Hematopoietic multipotent progenitor cell treated with erythropoietin and hydrocortisone succinate and interleukin-3 and kit ligand, for 6 days (in vitro differentiated cells): Measurements from ENCODE around the gene KHDRBS1.
"Not testable (repeated sequence)": the region's sequence is repeated elsewhere in the genome, so short reads cannot be mapped to it uniquely, and the experiment has no call there.

Experiments used
- DNase-seq: peaks from one replicate; pipeline ENCODE4 v3.0.0-alpha.2; 2015

The KHDRBS1 gene

GRCh38 chr1:32066489-32066873 lies 52.8 kb downstream of the KHDRBS1 start:
- DNase-seq = peak; percentile 97

DNA sequence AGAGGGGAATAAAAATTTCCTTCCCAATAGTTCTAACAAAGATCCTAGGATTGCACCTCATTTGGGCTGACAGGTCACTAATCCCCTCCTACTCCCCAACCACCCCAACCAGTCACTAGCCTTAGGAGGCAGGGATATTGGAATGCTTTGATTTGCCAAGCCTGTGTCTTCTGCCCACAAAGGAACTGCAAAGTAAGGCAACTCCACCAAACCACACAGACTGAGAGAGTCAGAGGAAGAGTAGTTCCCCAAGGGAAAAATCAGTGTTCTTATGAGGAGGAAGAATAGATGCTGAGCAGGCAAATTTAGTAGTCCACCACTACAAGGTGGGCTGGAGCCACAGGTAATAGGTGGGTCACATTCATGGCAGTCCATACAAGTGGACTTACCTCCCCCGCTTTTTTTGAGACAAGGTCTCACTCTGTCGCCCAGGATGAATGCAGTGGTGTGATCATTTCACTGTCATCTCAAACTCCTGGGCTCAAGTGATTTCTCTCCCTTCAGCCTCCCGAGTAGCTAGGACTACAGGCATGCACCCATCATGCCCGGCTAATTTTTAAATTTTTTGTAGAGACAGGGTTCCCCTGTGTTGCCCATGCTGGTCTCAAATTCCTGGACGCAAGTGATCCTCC lies 55.4 kb downstream of the KHDRBS1 start:
- DNase-seq = no peak

DNA sequence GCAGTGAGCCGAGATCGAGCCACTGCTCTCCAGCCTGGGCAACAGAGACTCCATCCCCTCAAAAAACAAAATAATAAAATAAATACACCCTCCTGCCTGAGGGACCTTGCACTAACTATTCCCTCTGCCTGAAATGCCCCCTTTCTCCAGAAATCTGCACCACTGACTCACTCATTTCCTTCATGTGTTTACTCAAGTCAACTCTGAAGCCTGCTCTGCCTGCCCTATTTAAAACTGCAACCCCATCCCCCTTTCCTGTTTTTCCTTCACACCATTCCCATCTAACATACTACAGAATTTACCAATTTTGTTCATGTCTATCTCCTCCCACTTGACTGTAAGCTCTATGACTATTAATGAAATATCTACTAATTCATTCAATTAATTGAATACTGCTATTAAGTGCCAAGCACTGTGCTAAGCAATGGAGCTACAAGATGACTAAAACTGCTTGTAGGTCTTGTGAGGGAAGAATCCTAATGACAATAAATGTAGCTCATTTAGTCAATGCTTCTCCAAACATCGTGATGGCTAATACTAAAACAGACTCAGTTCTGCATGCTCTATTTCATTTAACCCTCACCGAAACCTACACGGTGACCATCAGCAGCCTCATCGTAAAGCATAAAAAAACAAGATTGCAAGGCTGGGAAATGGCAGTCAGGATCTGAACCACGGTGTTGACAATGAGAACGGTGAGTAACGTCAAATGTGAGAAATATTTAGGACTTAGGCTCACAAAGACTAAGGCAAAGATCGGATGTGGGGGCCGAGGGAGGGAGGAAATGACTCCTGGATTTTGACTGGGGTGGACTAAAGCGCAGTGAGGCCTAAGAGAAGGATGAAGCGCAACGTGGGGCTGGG lies 58.3 kb downstream of the KHDRBS1 start:
- DNase-seq = no peak

DNA sequence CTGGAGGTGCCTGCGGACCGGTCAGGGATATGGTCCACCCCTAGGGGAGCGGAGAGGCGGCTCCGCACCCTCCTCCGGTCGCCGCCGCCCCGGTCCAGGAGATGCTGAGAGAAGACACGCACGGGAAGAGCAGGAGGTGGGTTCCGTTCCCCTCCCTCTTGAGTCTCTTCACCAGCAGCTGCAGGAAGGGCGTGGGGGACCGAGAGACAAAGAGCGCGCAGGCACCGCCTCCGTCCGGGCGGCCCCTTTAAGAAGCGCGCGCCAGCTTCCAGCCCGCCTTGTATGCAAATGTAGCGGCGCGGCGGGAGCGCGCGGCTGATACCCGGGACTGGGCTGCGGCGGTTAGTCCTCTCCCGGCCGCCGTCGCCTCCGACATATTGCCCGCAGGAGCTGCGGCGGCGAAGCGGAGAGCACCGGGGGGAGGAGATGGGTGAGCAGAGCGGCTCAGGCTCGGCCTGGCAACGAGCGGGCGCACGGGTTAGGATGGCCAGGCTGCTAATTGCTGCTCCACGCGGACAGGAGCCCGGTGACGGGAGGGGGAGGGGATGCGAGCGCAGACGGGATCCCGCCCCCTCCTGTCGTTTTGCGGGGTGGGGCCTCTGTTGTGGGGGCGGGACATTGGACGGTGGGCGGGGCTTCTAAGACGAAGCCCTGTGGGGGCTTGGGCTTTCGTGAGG lies 59.1 kb downstream of the KHDRBS1 start, which contains the start of gene TMEM39B:
Gene TMEM39B (plus strand): TSS at position 318 of the 677 bp plus-strand sequence. CDS start 109 bp downstream, at position 427.
- peak; percentile 97 for DNase-seq

DNA sequence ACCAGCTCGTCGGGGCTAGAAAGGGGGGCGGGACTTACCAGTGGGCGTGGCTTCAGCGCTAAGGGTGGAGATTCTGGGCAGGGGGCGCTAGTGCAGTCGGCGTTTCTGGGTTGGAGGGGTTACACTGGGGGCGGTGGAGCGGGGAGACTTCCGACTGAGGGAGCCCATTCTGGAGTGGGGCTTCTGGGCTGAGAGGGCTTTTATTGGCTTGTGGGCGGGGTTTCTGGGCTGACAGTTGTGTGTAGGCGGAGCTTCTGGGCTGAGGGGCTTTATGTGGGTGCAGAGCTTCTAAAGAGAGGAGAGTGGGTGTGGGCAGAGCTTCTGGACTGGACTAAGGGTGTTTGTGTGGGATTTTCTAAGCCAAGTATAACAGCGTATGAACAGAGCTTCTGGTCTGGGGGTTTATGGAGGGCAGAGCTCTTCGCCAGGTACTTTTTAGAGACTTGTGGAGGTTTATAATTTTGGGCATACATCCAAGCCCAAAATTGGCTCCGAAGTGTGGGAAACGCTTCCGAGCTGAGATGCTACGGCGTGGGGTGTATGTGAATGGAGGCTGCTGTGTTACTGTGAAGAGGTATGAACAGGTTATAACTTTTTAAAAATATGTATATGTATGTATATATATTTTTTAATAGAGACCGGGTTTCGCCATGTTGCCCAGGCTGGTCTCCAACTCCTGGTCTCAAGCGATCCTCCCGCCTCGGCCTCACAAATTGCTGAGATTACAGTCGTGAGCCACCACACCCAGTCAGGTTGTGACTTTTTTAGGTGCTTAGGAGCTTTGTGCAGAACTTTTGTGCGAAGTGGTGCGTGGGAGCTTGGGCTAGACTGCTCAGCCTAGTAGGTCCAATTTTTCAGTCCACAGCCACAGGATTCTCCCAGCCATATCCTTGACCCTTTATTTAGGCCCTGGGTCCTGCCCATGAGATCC lies 59.9 kb downstream of the KHDRBS1 start:
- DNase-seq = no peak

- no peak for DNase-seq
Observed at GRCh38 chr1:32074841-32075240, 61.2 kb downstream of the KHDRBS1 start.

- DNase-seq = no peak
Observed at GRCh38 chr1:32077451-32077850, 63.8 kb downstream of the KHDRBS1 start.

DNA sequence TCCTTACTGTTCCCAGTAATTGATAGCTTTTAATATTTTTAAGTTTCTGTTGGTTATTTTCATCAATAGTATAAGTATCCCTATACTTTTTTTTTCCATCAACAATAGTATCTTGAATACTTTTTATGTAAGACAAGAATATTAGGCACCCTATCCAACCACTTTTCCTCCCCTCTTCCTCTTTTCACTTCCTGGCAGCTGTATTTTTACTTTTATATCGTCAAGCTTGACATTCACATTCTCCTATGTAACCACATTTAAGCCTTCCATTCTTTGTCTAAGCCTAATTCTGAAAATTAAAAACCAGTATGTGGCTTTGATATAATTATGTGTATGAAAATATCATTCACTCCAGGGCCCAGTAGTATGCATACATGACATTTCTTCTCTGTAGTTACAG lies 68.4 kb downstream of the KHDRBS1 start:
- no peak for DNase-seq

GRCh38 chr1:32086381-32086780 lies 72.7 kb downstream of the KHDRBS1 start:
- DNase-seq = not testable (repeated sequence)

DNA sequence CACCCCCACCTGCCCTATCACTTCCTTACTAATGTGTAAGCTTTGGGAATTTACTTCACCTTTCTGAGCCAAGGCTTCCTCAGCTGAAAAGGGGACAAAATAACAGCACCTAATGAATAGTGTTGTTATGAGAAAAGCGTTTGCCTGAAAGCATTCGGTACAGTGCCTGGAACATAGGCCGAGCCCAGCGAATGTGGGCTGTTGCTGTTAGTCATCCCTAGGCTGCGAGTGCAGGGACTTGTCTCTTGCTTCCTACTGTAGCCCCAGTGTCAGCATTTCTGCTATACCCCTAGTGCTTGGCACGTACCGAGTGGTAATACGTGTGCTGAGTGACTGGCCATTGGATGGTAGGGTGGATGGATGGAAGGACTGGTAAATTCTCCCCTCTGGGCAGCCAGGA lies 77.5 kb downstream of the KHDRBS1 start:
- no peak for DNase-seq

- no peak for DNase-seq
Observed at GRCh38 chr1:32091591-32091990, 77.9 kb downstream of the KHDRBS1 start.
